ENCODE results near the gene ITGB6. TPM values are rescaled to one million over a fixed set of nuclear protein-coding genes. Genes with fewer than 3 reads are reported as not detected.

The ITGB6 gene
- total RNA-seq, 1 donor, result under 0.01 TPM

GRCh38 chr2:160145471-160145870 is 54.6 kb downstream of the ITGB6 start:
- Histone ChIP-seq H3K4me3 (ENCODE audit: insufficient read depth, low read length) (no peak overlapping the region), H3K36me3 (ENCODE audit: insufficient read depth, low read length) (no peaks in the 10 kb centered on the region), H2AFZ (ENCODE audit: low read length) (no peak overlapping the region), H3K4me2 (ENCODE audit: insufficient read depth, low read length) (no peak overlapping the region), H4K20me1 (ENCODE audit: insufficient read depth, low read length) (no peaks in the 10 kb centered on the region), H3K9me3 (ENCODE audit: low read depth, low read length) (no peaks in the 10 kb centered on the region), H3K4me1 (ENCODE audit: insufficient read depth, low read length) (peaks cover 15% of the 10 kb centered on the region), H3K27me3 (ENCODE audit: insufficient read depth, low read length) (no peaks in the 10 kb centered on the region), H3K27ac (ENCODE audit: low read depth, low read length) (no peak overlapping the region), H3K79me2 (ENCODE audit: insufficient read depth, low read length) (no peaks in the 10 kb centered on the region)
- DNase-seq (ENCODE audit: insufficient read length, low spot score, missing footprints), result no peak
- no peak for TF ChIP-seq CTCF (IDR thresholded peaks at IDR 0.05; ENCODE audit: extremely low read depth, low read depth, low read length)

DNA sequence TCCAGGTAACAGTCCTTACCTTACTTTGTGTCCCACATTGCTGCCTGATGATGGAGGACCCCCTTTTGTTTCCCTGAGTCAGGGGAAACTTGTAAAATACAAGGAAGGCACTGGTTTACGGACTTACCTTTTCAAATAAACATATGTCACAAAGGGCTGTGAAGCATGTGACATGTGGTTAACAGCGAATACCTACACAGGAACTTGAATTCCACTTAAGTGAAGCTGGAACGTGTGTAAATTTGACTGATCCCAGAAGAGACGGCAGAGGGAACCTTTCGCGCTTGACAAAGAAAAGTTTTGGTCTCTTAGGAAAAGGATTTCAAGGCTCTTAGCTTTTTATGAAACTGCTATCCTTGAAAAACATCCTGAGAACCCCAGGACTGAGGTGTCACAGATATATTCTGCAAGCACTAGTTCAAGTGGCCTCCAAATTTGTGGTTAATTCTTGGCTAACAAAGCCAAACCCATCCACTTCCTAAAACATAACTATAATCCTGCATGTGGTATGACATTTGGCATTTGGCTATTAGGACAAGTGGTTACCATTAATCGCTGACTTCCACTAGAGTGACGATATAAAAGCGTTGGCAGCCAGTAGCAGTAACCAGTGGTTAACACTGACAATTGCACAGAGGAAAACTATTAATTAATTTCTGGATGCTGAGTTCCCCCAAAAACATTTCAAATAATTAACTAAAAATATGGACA is 55.6 kb downstream of the ITGB6 start:
- TF ChIP-seq CTCF (IDR thresholded peaks at IDR 0.05; ENCODE audit: extremely low read depth, low read depth, low read length), result no peak

DNA sequence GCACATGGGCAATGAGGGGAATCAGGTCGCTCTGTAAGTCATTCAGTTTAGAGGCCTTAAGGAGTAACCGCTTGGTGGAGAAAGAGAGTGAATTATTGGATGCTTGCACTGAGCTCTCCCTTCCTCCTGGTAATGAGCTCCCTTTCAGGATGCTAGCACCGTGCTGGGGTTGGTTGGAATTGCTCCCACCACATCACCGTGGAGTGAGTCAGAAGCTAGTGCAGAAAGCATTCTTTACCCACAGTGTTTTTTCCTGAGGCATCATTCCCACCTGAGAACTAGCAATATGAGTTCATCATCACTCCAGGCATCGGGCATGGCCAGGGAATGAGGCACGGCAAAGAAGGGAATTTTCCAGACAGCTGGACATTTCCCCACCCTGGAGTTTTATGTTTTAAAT is 57.6 kb downstream of the ITGB6 start:
- H3K79me2 ChIP-seq (ENCODE audit: insufficient read depth, low read length), result no peaks in the 10 kb centered on the region
- DNase-seq (ENCODE audit: insufficient read length, low spot score, missing footprints), result no peak
- no peak overlapping the region for H3K27ac ChIP-seq (ENCODE audit: low read depth, low read length)
- peak overlapping the region; percentile 53 for H2AFZ ChIP-seq (ENCODE audit: low read length)
- H3K36me3 ChIP-seq (ENCODE audit: insufficient read depth, low read length), result no peaks in the 10 kb centered on the region
- no peak overlapping the region for H3K4me3 ChIP-seq (ENCODE audit: insufficient read depth, low read length)
- H3K4me2 ChIP-seq (ENCODE audit: insufficient read depth, low read length), result peak overlapping the region; percentile 9
- no peaks in the 10 kb centered on the region for H3K9me3 ChIP-seq (ENCODE audit: low read depth, low read length)
- H3K27me3 ChIP-seq (ENCODE audit: insufficient read depth, low read length), result no peaks in the 10 kb centered on the region
- peaks cover 24% of the 10 kb centered on the region for H3K4me1 ChIP-seq (ENCODE audit: insufficient read depth, low read length)
- no peak for TF ChIP-seq CTCF (IDR thresholded peaks at IDR 0.05; ENCODE audit: extremely low read depth, low read depth, low read length)
- no peaks in the 10 kb centered on the region for H4K20me1 ChIP-seq (ENCODE audit: insufficient read depth, low read length)

More for the DNA sequence above, 55.6 kb downstream of the ITGB6 start:
- Histone ChIP-seq H3K27me3 (ENCODE audit: insufficient read depth, low read length) (no peaks in the 10 kb centered on the region), H3K9me3 (ENCODE audit: low read depth, low read length) (no peaks in the 10 kb centered on the region), H3K4me2 (ENCODE audit: insufficient read depth, low read length) (no peak overlapping the region), H3K27ac (ENCODE audit: low read depth, low read length) (no peak overlapping the region), H3K79me2 (ENCODE audit: insufficient read depth, low read length) (no peaks in the 10 kb centered on the region), H3K4me1 (ENCODE audit: insufficient read depth, low read length) (peaks cover 24% of the 10 kb centered on the region), H2AFZ (ENCODE audit: low read length) (no peak overlapping the region), H3K36me3 (ENCODE audit: insufficient read depth, low read length) (no peaks in the 10 kb centered on the region), H3K4me3 (ENCODE audit: insufficient read depth, low read length) (no peak overlapping the region), H4K20me1 (ENCODE audit: insufficient read depth, low read length) (no peaks in the 10 kb centered on the region)
- DNase-seq (ENCODE audit: insufficient read length, low spot score, missing footprints), result no peak

GRCh38 chr2:160141912-160142311 is 58.2 kb downstream of the ITGB6 start:
- Histone ChIP-seq H4K20me1 (ENCODE audit: insufficient read depth, low read length) (no peaks in the 10 kb centered on the region), H3K4me3 (ENCODE audit: insufficient read depth, low read length) (no peak overlapping the region), H3K4me1 (ENCODE audit: insufficient read depth, low read length) (peaks cover 24% of the 10 kb centered on the region), H3K27me3 (ENCODE audit: insufficient read depth, low read length) (no peaks in the 10 kb centered on the region), H2AFZ (ENCODE audit: low read length) (peak overlapping the region; percentile 53), H3K79me2 (ENCODE audit: insufficient read depth, low read length) (no peaks in the 10 kb centered on the region), H3K4me2 (ENCODE audit: insufficient read depth, low read length) (peak overlapping the region; percentile 9), H3K9me3 (ENCODE audit: low read depth, low read length) (no peaks in the 10 kb centered on the region), H3K27ac (ENCODE audit: low read depth, low read length) (no peak overlapping the region), H3K36me3 (ENCODE audit: insufficient read depth, low read length) (no peaks in the 10 kb centered on the region)
- no peak for TF ChIP-seq CTCF (IDR thresholded peaks at IDR 0.05; ENCODE audit: extremely low read depth, low read depth, low read length)
- DNase-seq (ENCODE audit: insufficient read length, low spot score, missing footprints), result no peak

All from osteoblast (primary cell).